ENCODE results near the gene IL25. TPM values are rescaled to one million over a fixed set of nuclear protein-coding genes. Genes with fewer than 3 reads are reported as not detected.
A peak's percentile ranks its signal among the peaks of the same experiment; 100 is the strongest.

Gene IL25
- total RNA-seq, 1 donor from 2014 or later = not detected

DNA sequence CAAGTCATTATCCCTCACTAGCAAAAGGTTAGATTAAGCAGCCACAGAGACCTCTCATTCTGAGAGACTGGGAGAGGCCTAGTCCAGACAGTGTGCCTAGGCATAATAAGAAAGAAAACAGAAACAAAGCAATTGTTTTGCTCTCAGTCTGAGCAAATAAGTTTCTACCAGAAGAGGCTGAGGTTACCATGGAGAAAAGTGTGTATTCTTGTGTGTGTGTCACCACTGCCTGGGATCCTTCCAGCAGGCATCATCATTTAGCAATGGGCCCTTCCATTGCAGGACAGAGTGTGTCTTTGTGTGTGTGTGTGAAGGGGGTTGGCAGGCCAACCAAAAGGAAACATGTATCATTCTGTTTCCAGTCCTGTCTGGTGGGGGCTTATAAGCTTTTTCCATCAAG lies 11.3 kb upstream of the IL25 start:
- DNase-seq (ENCODE audit: low spot score) = no peak
- H3K27me3 Mint-ChIP-seq (ENCODE audit: unreplicated experiment) = peaks cover 14% of the 10 kb centered on the region
- peak overlapping the region; percentile 71 for H3K27ac Mint-ChIP-seq (ENCODE audit: unreplicated experiment)
- H3K4me1 Mint-ChIP-seq (ENCODE audit: unreplicated experiment) = peaks cover 26% of the 10 kb centered on the region
- peak overlapping the region; percentile 2 for H3K4me3 Mint-ChIP-seq (ENCODE audit: unreplicated experiment)
- TF ChIP-seq, protein P1, sequence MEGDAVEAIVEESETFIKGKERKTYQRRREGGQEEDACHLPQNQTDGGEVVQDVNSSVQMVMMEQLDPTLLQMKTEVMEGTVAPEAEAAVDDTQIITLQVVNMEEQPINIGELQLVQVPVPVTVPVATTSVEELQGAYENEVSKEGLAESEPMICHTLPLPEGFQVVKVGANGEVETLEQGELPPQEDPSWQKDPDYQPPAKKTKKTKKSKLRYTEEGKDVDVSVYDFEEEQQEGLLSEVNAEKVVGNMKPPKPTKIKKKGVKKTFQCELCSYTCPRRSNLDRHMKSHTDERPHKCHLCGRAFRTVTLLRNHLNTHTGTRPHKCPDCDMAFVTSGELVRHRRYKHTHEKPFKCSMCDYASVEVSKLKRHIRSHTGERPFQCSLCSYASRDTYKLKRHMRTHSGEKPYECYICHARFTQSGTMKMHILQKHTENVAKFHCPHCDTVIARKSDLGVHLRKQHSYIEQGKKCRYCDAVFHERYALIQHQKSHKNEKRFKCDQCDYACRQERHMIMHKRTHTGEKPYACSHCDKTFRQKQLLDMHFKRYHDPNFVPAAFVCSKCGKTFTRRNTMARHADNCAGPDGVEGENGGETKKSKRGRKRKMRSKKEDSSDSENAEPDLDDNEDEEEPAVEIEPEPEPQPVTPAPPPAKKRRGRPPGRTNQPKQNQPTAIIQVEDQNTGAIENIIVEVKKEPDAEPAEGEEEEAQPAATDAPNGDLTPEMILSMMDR (IDR thresholded peaks at IDR 0.05; ENCODE audit: unreplicated experiment) = no peak
- no peaks in the 10 kb centered on the region for H3K9me3 Mint-ChIP-seq (ENCODE audit: unreplicated experiment)
- peaks cover 8% of the 10 kb centered on the region for H3K36me3 Mint-ChIP-seq (ENCODE audit: low read depth, unreplicated experiment)

DNA sequence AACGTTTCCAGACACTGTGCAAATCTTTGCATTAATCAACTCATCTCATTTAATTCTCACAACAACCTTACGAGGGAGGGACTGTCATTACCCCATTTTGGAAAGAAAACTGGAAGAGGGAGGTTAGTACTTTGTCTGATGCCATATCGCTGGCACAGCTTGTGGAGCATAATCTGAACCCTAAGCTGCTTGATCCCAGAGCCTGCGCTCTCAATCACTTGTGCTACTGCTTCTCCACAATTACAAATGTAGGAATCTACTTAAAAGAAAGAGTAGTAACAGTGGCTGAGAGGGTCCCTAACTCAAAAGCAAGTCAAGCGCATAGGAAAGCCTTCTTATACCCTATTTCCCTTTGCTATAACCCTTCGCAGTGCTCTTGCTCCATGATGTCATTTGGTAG lies 10.8 kb upstream of the IL25 start:
- Mint-ChIP-seq H3K9me3 (ENCODE audit: unreplicated experiment) (no peaks in the 10 kb centered on the region), H3K36me3 (ENCODE audit: low read depth, unreplicated experiment) (peaks cover 5% of the 10 kb centered on the region), H3K4me3 (ENCODE audit: unreplicated experiment) (no peak overlapping the region), H3K27me3 (ENCODE audit: unreplicated experiment) (peaks cover 14% of the 10 kb centered on the region), H3K4me1 (ENCODE audit: unreplicated experiment) (peaks cover 29% of the 10 kb centered on the region), H3K27ac (ENCODE audit: unreplicated experiment) (peak overlapping the region; percentile 71)
- TF ChIP-seq, protein P1 (IDR thresholded peaks at IDR 0.05; ENCODE audit: unreplicated experiment) = no peak
- no peak for DNase-seq (ENCODE audit: low spot score)

DNA sequence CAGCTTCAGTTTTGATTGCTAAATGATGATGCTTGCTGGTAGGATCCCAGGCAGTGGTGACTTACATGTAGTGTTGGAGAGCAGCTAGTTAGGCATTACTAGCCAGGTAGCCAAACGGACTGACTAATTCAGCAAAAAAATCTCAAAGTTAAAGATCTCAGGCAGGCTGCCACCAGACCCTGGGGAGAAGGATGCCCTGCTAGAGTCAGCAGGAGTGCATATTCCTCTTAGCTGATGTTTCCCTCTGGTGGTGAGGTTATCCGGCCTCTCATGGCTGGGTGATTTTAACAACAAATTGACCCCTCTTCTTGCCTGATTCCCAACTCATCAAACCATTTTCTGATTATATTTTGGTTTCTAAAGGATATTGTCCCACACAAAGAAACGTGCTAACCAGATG lies 10.4 kb upstream of the IL25 start:
- TF ChIP-seq, protein P1 (IDR thresholded peaks at IDR 0.05; ENCODE audit: unreplicated experiment) = no peak
- H3K36me3 Mint-ChIP-seq (ENCODE audit: low read depth, unreplicated experiment) = peaks cover 8% of the 10 kb centered on the region
- H3K27ac Mint-ChIP-seq (ENCODE audit: unreplicated experiment) = no peak overlapping the region
- DNase-seq (ENCODE audit: low spot score) = no peak
- H3K27me3 Mint-ChIP-seq (ENCODE audit: unreplicated experiment) = peaks cover 18% of the 10 kb centered on the region
- no peak overlapping the region for H3K4me3 Mint-ChIP-seq (ENCODE audit: unreplicated experiment)
- H3K9me3 Mint-ChIP-seq (ENCODE audit: unreplicated experiment) = no peaks in the 10 kb centered on the region
- H3K4me1 Mint-ChIP-seq (ENCODE audit: unreplicated experiment) = peaks cover 34% of the 10 kb centered on the region

DNA sequence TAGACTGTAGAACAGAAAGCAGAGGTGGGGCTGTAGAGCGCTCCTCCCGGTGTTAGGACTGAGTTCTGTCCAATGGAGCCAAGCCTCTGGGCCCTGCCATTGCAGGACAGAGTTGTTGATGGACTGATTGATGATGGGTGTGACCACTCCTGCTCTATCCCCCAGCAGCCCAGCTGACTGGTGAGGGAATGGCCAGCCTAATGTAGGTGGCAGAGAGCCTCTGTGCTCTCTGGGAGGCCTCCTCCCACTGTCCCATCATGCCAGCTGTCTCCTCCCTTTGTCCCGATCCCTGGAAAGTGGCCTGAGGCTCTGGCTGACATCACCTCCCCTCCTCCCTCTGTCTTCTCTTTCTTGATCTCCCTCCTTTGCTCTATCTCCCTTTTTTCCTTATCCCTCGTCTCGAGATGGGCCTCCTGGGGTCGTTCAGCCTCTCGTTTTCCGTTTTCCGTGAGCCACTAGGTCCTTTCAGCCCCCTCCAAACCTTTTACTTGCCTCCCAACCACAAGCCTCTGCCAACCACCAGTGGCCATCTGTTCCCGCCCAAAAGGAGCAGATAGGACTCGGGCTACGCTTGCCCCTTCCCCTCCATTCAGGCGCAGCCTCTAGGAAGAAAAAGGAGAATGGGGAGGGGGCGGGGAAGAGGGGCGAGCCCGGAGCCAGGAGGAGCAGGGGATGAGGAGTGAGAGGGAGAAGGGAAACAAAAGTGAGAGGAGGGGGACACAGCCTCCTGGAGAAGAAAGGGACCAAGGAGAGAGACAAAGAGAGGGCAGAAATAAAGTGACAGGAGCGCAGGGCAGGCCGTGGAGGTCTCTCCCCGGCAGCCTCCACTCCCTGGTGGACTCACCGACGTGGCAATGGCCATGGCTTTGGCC lies 8.2 kb upstream of the IL25 start:
- no peak for DNase-seq (ENCODE audit: low spot score)
- no peaks in the 10 kb centered on the region for H3K9me3 Mint-ChIP-seq (ENCODE audit: unreplicated experiment)
- peaks cover 8% of the 10 kb centered on the region for H3K36me3 Mint-ChIP-seq (ENCODE audit: low read depth, unreplicated experiment)
- H3K4me3 Mint-ChIP-seq (ENCODE audit: unreplicated experiment) = peak overlapping the region; percentile 86
- peaks cover 21% of the 10 kb centered on the region for H3K27me3 Mint-ChIP-seq (ENCODE audit: unreplicated experiment)
- TF ChIP-seq, protein P1 (IDR thresholded peaks at IDR 0.05; ENCODE audit: unreplicated experiment) = no peak
- peak overlapping the region; percentile 70 for H3K27ac Mint-ChIP-seq (ENCODE audit: unreplicated experiment)
- peaks cover 29% of the 10 kb centered on the region for H3K4me1 Mint-ChIP-seq (ENCODE audit: unreplicated experiment)

- Mint-ChIP-seq H3K27me3 (ENCODE audit: unreplicated experiment) (peaks cover 22% of the 10 kb centered on the region), H3K36me3 (ENCODE audit: low read depth, unreplicated experiment) (peaks cover 8% of the 10 kb centered on the region), H3K27ac (ENCODE audit: unreplicated experiment) (peak within 1 kb of the TSS; percentile 70), H3K4me1 (ENCODE audit: unreplicated experiment) (peaks cover 29% of the 10 kb centered on the region), H3K9me3 (ENCODE audit: unreplicated experiment) (no peaks in the 10 kb centered on the region), H3K4me3 (ENCODE audit: unreplicated experiment) (peak within 1 kb of the TSS; percentile 86)
- TF ChIP-seq, protein P1 (IDR thresholded peaks at IDR 0.05; ENCODE audit: unreplicated experiment) = no peak
- DNase-seq (ENCODE audit: low spot score) = peak; percentile 35
These were observed 7.4 kb upstream of the IL25 start, which contains the start of gene EFS for GRCh38 chr14:23365036-23365731. Gene EFS, minus strand, starts transcription at chr14:23365172. Its CDS starts 147 bp downstream, at chr14:23365025.
